ENCODE results near the gene TAB2. TPM values are rescaled to one million over a fixed set of nuclear protein-coding genes. Genes with fewer than 3 reads are reported as not detected.

The TAB2 gene, protein sequence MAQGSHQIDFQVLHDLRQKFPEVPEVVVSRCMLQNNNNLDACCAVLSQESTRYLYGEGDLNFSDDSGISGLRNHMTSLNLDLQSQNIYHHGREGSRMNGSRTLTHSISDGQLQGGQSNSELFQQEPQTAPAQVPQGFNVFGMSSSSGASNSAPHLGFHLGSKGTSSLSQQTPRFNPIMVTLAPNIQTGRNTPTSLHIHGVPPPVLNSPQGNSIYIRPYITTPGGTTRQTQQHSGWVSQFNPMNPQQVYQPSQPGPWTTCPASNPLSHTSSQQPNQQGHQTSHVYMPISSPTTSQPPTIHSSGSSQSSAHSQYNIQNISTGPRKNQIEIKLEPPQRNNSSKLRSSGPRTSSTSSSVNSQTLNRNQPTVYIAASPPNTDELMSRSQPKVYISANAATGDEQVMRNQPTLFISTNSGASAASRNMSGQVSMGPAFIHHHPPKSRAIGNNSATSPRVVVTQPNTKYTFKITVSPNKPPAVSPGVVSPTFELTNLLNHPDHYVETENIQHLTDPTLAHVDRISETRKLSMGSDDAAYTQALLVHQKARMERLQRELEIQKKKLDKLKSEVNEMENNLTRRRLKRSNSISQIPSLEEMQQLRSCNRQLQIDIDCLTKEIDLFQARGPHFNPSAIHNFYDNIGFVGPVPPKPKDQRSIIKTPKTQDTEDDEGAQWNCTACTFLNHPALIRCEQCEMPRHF
- 142 and 156 TPM in 2 replicates for total RNA-seq

DNA sequence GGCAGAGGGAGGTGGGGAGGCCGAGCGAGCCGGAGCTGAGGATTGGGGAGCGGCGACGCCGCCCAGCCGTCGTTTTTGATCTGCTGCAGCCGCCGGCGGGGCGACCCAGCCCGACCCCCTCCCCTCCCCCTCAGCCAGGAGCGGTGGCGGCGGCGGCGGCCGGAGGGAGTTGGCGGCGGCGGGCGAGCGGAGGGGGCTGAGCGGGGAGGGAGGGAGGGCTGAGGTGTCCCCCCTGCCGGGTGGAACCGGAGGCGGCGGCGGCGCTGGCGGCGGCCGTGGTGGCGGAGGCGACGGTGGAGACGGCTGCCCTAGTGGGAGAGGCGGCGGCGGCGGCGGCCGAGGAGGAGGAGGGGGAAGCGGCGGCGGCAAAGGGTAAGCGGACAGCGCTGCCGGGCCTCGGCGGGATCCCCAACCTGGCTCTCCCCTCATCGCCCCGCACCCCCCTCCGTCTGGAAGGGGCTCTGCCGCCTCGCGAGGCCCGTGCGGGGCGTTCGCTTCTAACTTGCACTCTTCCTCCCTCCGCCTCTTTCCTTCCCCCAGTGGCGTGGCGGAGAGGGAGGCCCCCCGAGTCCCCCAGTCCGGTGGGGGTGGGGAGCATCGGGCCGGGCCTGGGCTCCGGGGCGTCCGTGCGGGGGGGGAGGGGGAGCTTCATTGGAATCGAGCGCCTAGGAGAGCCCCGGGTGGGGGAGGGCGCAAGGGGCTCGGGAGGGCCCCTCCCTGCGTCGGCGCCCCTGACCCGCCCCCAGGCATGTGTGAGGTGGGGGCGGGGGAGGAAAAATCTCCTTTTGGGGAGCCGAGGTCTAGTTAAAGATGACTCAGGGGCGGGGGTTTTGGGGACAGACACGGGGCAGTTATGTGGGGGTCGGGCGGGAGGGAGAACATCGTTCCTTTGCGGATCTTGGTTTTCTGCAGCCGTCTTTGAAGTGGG lies at the start of gene TAB2:
Gene TAB2, plus strand, starts transcription at position 69 of the 928 bp plus-strand sequence. CDS start 52,286 bp downstream, outside the sequence.
- intact Hi-C loops (cut with micrococcal nuclease): loop anchor here (1.0 to 5.0 kb wide), 11 partner anchors 49 to 559 kb away; partner anchors contain the start of genes NUP43, PCMT1 and PPIL4

DNA sequence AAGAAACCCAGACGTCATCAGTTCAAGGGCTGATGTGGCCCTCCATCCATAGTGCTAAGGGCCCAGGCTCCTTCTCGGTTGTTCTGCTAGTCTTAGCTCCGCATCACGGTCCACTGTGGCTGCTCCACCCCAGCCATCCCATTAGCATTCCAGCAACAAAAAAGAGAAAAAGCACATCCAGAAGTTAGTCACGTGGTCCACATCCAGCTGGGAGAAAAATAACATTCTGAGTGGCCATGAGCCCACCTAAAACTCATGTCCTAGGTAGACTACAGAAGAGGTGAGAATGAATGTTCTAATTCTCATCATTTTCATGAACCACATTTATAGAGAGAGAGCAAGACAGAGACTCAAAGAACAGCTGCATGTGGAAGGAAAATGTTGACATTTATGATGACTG lies 49.4 kb upstream of the TAB2 start:
- intact Hi-C loops (cut with micrococcal nuclease): no loop called here

DNA sequence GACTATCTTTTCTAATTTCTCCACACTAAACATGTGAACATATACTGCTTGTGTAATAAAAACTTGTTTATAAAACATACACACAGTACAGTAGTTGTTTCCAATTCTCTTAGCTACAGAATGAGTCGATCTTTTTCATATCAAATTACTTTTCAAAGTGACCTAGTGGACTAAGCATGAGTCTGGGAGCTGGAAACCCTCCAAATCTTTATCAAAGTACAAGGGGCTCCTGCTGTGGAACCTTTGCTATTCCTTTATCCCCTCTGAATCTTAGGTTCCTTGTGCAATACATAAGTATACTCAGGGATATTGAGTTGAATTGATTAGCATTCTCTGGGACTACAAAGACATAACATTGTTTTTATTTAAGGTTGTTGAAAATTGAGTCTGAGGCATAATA lies 48.7 kb upstream of the TAB2 start:
- intact Hi-C loops (cut with micrococcal nuclease): no loop called here

DNA sequence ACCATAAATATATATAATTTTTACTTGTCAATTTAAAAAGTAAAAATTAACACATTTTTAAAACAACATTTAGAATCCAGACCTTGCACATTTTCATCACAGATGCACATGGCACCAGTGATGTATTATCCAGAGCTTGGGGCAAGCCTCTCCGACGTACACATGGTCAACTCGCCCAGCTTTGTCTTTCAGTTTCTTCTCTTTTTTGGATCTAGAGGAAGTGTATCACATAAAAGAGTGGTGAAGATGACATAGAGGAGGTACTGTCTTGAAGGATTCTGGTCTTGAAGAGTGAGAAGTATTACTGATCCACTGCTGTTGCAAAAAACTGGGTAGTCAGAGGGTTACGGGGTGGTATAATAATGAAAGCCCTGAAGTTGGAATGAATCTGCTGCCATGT lies 46.9 kb upstream of the TAB2 start:
- intact Hi-C loops (cut with micrococcal nuclease): no loop called here

DNA sequence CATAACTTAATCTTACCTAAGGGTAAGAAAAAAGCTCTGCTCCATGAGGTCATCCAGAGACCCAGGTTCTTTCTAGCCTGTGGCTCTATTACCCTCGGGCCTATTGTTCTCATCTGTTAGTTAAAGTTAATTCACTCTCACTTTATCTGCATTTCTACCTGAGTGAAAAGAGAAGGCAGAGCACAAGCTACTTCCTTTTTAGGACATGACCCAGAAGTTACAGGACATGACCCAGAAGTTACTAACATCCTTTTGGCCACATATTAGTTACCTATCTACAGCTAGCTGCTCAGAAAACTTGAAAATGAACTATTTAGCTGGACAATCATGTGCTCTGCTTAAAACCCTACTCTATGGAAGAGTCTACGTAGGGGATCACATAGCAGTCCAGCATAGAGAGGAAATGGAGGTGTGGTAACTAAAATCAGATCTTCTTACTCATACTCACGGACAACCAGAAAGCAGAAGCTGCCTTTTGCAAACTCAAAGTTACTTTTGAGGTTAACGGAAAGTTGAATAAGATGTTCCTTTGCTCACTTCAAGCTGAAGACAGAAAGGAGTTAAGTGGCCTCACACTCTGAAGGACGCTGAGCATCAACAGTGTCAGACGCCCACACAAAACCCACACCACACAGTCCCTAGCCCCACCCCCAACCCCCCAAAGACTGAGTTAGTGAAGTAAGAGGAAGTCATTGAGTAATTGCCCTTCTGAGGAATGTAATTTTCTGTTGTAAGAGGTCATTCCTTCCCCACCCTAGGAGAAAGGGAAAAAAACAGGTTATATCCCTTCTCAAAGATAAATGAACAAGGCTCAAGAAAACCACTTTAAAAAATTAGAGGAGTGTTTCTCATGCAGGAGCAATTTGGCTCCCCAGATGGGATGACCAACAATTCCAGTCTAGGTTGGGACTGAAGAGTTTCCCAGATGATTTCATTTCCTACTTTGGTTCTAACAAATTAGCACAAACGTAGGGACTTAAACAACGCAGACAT lies 45.9 kb upstream of the TAB2 start:
- intact Hi-C loops (cut with micrococcal nuclease): no loop called here

DNA sequence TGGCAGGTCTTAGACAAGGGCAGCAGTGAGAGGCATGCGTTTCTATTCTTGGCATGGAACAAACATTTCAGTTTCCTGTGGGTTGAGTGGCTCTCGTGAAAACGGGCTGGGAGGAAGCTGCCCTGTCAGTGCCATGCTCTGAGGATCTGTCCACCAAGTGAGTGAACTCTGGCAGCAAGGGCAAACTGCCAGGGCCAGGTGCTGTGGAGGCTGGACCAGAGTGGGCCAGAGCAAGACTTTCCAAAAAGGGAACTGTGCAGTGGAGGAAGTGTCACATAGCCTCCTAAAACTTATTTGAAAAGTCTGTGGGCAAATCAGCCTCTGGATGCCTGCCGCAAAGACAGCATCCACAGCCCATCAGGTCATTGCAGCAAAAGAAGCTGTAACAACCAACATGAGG lies 44.2 kb upstream of the TAB2 start:
- intact Hi-C loops (cut with micrococcal nuclease): no loop called here

DNA sequence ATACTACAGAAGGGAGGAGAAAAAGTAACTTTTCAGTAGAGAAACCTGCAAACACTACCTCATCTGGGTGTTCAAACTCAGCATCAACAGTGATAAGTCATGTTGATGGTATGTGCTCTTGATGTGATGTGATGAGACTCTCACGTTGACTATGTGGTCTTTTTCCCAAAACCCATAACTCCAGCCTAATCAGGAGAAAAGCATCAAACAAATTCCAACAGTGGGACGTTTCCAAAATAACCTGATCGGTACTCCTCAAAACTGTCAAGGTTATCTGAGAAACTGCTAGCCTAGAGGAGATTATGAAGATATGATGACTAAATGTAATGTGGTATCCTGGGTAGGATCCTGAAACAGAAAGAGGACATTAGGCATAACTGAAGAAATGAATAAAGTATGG lies 41.9 kb upstream of the TAB2 start:
- intact Hi-C loops (cut with micrococcal nuclease): no loop called here

DNA sequence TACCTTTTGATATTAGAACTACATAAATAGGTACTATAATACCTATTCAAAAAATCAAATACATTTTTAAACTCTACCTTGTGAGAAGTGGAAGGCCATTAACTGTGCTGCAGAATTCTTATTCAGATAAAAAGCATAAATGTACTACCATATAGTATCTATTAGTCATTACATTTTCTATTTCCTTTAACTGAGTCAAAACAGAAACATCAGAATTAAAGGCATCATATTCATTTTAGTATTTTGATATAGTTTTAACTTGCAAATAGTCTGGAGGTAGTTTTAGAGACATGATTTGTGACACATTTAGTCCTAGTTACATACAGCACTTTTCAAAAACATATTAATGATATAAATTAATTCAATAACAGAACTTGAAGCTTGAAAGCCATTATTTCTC lies 39.9 kb upstream of the TAB2 start:
- intact Hi-C loops (cut with micrococcal nuclease): no loop called here

DNA sequence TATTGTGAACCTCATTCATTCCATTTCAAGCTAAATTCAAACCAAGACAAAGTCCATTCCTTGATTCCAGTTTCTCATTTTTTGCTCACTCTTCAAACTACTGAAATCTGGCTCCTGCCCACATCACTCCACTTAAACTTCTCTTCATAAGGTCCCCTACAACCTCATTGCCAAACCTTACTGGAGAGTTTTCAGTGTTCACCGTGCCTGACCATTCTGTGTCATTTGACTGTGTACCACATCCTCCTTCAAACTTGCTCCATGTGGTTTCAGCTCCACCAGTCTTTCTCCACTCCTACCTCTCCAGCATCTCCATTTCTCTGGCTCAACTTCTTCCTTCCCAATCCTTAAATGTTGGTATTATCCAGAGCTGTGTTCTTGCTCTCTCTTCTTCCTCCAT lies 38.5 kb upstream of the TAB2 start:
- intact Hi-C loops (cut with micrococcal nuclease): no loop called here

DNA sequence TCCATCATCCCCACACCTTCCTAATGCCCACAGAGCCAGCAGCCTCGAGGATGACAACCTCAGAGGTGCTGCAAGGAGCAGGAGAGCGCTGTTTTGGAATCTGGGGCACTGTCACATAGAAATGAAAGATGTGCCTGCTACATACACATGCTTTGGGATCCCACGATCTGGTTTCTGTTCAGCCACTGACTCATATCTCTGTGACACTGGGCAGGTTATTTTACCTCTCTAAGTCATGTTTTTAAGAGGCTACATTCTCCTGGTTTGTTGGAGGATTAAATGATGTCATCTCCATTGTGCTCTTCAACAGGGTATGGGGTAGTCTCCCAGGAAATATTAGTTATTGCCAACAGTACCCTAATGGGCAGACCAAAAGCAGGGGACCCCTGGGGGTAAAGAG lies 32.6 kb upstream of the TAB2 start:
- intact Hi-C loops (cut with micrococcal nuclease): no loop called here

DNA sequence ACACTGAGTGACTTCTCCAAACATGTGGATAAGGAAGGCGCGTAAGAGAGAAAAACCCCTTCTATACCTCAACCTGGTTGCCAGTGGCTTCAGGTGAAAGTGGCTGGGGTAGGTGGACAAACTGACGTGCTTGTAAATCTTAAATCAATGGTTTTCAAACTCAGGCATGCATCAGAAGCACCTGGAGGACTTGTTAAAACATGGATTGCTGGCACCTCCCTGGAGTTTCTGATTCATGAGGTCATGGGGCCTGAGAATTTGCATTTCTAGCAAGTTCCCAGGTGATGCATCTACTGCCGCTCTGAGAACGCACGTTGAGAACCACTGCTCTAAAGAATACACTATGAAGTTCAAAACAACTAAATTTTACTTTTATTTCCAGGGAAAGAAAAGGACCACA lies 31.9 kb upstream of the TAB2 start:
- intact Hi-C loops (cut with micrococcal nuclease): no loop called here

DNA sequence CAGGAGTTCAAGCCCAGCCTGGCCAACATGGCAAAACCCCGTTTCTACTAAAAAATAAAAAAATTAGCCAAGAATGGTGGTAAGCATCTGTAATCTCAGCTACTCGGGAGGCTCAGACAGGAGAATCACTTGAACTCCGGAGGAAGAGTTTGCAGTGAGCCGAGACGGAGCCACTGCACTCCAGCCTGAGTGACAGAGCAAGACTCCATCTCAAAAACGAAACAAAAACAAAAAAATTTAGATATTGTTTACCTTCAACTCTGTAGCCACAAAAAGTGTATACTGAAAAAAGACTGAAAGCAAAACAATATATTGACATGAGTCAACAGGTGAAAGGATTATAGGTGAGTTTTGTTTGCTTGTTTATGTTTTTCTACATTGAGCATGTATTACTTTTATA lies 30.6 kb upstream of the TAB2 start:
- intact Hi-C loops (cut with micrococcal nuclease): no loop called here

DNA sequence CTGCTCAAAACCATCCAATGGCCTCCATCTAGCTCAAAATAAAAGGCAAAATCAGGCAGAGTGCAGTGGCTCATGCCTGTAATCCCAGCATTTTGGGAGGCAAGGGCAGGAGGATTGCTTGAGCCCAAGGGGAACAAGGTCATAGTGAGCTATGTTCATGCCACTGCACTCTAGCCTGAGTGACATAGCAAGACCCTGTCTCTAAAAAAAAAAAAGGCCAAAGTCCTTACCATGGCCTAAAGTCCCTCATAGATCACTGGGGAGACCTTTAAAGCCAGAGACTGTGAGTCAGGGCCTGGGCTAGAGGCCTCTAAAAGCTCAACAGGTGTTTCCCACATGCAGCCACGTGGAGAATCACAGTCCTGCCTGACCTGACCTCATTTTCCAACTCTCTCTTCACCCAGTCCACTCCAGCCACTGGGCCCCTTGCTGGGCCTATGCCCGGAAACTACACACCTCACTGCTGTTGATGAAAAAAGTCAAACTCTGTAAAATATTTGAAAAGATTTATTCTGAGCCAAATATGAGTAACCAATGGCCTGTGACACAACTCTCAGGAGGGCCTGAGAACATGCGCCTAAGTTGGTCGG lies 28.2 kb upstream of the TAB2 start:
- intact Hi-C loops (cut with micrococcal nuclease): no loop called here

DNA sequence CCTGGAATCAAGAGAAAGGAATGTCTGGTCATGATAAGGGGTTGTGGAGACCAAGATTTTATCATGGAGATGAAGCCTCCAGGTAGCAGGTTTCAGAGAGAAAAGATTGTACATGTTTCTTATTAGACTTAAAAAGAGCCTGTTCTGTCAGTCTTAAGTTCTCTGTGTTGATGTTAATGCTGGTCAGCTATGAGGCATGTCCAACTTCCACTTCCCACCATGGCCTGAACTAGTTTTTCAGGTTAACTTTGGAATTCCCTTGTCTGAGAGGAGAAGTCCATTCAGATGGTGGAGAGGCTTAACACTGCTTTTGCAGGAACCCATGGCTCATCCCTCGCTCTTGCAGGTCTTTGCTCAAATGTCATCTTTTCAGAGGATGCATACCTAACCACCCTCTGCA lies 27.5 kb upstream of the TAB2 start:
- intact Hi-C loops (cut with micrococcal nuclease): no loop called here

DNA sequence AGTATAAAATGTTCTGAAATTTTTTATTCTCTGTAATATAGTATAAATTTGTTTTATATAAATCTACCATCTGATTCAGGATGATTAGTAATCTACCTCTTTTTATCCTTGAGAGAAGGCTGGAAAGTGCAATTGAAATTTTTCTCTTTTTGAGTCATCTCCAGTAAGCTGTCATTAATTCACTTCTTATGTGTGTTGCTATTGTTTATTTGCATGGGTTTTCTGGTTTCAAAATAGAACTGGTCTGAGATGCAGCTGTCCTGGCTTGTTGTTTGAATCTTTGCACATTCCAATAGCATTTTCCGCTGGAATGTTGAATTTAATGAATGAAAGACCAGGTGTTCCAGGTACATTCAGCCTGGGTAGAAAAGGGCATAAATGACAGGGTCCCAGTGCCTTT lies 24.3 kb upstream of the TAB2 start:
- intact Hi-C loops (cut with micrococcal nuclease): no loop called here

DNA sequence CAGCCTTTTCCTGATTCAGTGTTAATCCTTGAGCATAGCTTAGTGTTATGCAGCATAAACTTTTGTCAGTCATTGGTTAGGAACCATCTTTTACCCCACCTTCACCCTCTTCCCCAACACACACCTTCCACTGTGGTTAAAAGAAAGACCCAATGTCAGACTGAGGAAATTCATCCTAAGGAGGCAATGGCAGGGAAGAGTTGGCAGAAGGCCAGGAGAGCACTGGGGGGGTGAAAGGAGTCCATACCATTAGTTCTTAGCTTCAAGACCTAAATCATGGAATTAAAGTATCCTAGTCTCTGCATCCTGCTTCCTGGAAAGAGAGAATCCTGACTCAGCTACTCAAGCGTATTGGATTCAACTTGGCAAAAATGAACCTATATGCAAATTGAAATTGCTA lies 16.9 kb upstream of the TAB2 start:
- intact Hi-C loops (cut with micrococcal nuclease): no loop called here

DNA sequence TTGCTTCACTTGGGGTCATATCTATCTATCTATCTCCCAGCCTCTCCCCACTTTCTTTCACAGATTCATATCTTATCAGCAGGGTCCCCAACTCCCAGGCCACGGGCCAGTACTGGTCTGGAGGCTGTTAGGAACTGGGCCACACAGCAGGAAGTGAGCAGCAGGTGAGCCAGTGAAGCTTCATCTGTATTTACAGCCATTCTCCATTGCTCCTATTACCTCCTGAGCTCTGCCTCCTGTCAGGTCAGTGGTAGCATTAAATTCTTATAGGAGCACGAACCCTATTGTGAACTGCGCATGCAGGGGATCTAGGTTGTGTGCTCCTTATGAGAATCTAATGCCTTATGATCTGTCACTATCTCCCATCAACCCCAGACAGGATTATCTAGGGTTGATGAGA lies 14.8 kb upstream of the TAB2 start:
- intact Hi-C loops (cut with micrococcal nuclease): no loop called here

DNA sequence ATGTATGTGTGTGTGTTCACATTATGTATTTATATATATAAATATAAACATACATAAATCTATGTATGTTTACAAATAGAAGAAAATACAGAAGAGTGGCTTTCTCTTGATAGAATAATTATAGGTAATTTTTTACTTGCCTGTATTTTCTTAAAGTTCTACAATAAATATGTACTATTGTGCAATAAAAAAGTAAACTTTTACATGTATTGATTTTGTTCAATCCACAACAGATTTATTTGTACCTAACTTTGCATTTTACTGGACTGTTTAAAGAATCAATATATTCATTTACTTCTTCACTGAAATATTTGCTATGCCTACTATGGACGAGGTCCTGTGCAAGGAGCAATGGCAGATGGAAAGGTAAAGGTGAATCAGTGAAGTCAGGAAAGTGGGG lies 14.0 kb upstream of the TAB2 start:
- intact Hi-C loops (cut with micrococcal nuclease): no loop called here

DNA sequence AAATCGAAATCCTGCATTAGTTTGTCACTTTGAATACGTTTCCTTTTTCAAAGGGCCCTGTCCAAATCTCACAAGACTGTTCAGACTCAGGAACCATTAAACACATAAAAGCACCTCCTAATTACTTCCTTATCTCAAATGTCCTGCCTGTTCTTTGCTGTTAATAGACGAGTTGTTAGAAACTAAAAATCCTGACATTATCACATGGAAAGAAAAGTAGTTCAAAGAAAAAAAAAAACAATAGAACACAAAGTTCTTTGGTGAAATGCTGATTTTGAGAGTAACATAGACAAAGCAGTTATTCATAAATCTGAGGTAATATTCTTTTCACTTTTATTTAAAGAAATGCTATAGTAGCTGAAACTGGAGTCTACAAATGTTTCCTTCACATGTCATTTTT lies 12.1 kb upstream of the TAB2 start:
- intact Hi-C loops (cut with micrococcal nuclease): no loop called here

DNA sequence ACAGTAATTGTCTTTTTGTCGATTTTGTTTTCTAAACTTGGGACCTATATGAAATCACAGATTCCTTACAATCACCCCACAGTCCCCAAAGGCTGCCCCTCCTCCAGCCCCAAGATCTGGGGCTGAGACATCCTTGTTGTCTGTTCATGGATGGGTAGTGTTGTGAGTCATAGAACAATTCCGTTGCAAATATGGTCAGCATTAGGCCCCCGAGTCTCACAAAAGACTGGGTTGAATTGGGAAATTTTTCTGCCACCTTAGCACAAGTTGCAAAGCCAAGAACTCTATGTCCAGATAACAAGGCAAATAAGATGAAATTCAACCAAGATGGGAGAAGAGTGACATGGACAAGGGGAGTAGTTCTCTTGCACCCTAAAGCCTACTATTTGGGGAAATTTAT lies 10.5 kb upstream of the TAB2 start:
- intact Hi-C loops (cut with micrococcal nuclease): no loop called here
